Suprapubic skin (tissue), 4 donors: ENCODE results near the gene ENTPD5. TPM values are rescaled to one million over a fixed set of nuclear protein-coding genes. Genes with fewer than 3 reads are reported as not detected.

Experiments used
- DNase-seq, 2 donors: peaks; one replicate each; pipeline ENCODE4 v3.0.0-alpha.2; 2019; ENCODE audit warnings: low spot score in 2 of 2
- H3K27ac ChIP-seq: fragments of 200-600 bp; sonication (generic); one replicate; pipeline ENCODE4 v1.5.1; 2019
- H3K27me3 ChIP-seq: fragments of 200-600 bp; sonication (generic); one replicate; pipeline ENCODE4 v1.5.1; 2019
- H3K36me3 ChIP-seq: fragments of 200-600 bp; sonication (generic); one replicate; pipeline ENCODE4 v1.5.1; 2019
- H3K4me1 ChIP-seq: fragments of 200-600 bp; sonication (generic); one replicate; pipeline ENCODE4 v1.5.1; 2019
- H3K4me3 ChIP-seq: fragments of 200-600 bp; sonication (generic); one replicate; pipeline ENCODE4 v1.5.1; 2019; ENCODE audit warnings: mild to moderate bottlenecking
- H3K9me3 ChIP-seq: fragments of 200-600 bp; sonication (generic); one replicate; pipeline ENCODE4 v1.5.1; 2019
- CTCF ChIP-seq, 2 donors: fragments of 200-600 bp in 1 of 2; fragments of 450-650 bp in 1 of 2; sonication (generic) in 1 of 2; IDR thresholded peaks; one replicate each; pipeline ENCODE4 v1.5.1; 2016 to 2019; ENCODE audit warnings: antibody characterized with exemption in 2 of 2, mild to moderate bottlenecking in 1 of 2, moderate library complexity in 1 of 2
- EP300 ChIP-seq: sonication (generic); formaldehyde crosslinking; IDR thresholded peaks from one replicate; pipeline ENCODE4 v1.6.1; 2017; ENCODE audit warnings: antibody characterized with exemption
- POLR2A ChIP-seq, 2 donors: fragments of 450-650 bp; IDR thresholded peaks; one replicate each; pipeline ENCODE4 v1.6.1; 2017; ENCODE audit warnings: antibody characterized with exemption in 2 of 2, mild to moderate bottlenecking in 2 of 2, moderate library complexity in 2 of 2
- POLR2AphosphoS5 ChIP-seq, 3 donors: sonication (generic); formaldehyde crosslinking; IDR thresholded peaks; one replicate each; pipeline ENCODE4 v1.6.1; 2017; ENCODE audit warnings: antibody characterized with exemption in 3 of 3
- WGBS: methylation state at CpG from one replicate; pipeline ENCODE4 v1.1.5; 2018; 5-methylcytosine and 5-hydroxymethylcytosine counted together
- total RNA-seq, 4 donors: library from RNA; depleted of rRNA; stranded (reverse); fragments of >200 nt; gene quantifications; one replicate each; pipeline ENCODE4 v1.1.0, GENCODE V29; 2016

Gene ENTPD5
- total RNA-seq, 4 donors from 2014 or later, result 9.2 to 18.4 (median 11.6) TPM

- Histone ChIP-seq H3K36me3 (peaks cover 28% of the 10 kb centered on the region), H3K9me3 (no peaks in the 10 kb centered on the region), H3K4me3 (no peak overlapping the region), H3K4me1 (no peaks in the 10 kb centered on the region), H3K27me3 (no peaks in the 10 kb centered on the region), H3K27ac (no peak overlapping the region)
- DNase-seq, result no peak
- WGBS, result 86% methylated on average over 4 of the region's 4 CpGs
- no peak for TF ChIP-seq POLR2A (IDR thresholded peaks at IDR 0.05)
- no peak for TF ChIP-seq POLR2AphosphoS5 (IDR thresholded peaks at IDR 0.05)
- TF ChIP-seq CTCF (IDR thresholded peaks at IDR 0.05), result no peak
- no peak for TF ChIP-seq EP300
Observed at GRCh38 chr14:73977896-73978295, 41.2 kb downstream of the ENTPD5 start.

DNA sequence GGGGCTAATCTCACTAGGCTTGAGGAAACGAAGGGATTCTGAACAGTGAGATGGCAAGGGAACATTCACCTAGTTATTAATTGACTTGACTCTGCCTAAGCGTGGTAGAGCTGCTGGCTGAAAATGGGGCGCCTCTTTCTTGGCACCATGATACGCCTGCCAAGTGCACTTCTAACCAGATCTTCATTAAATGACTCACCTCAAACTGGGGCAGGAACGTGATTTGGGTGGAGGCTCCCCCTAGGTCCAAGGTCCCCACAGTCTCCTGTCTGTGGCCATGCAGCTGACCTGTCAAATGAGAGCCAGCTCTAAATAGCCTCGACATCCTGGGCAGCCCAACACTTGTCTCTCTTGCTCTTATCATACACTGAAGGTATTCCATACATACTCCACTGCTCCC is 43.0 kb downstream of the ENTPD5 start:
- Histone ChIP-seq H3K4me3 (no peak overlapping the region), H3K36me3 (peaks cover 32% of the 10 kb centered on the region), H3K9me3 (no peaks in the 10 kb centered on the region), H3K27me3 (no peaks in the 10 kb centered on the region), H3K4me1 (no peaks in the 10 kb centered on the region), H3K27ac (no peak overlapping the region)
- no peak for TF ChIP-seq POLR2AphosphoS5 (IDR thresholded peaks at IDR 0.05)
- TF ChIP-seq CTCF (IDR thresholded peaks at IDR 0.05), result no peak
- no peak for TF ChIP-seq POLR2A (IDR thresholded peaks at IDR 0.05)
- 72% methylated on average over 6 of the region's 6 CpGs for WGBS
- no peak for DNase-seq

DNA sequence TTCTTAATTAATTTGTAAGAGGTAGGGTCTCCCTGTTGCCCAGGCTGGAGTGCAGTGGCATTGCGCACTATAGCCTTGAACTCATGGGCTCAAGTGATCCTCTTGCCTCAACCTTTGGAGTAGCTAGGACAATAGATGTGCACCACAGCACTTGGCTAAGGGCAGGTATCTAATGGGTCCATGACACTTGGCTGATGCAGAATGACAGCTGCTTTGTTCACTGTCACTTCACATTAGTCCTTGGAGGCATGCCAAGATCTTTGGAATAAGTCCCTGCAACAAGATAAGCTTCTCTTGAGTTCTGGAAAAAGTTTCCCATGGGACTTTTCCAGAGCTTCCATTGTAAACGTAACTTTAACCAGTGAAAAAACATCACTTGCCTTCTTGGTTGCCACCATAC is 45.6 kb downstream of the ENTPD5 start:
- TF ChIP-seq CTCF (IDR thresholded peaks at IDR 0.05) (no peak), EP300 (no peak), POLR2A (IDR thresholded peaks at IDR 0.05) (no peak), POLR2AphosphoS5 (IDR thresholded peaks at IDR 0.05) (no peak)
- Histone ChIP-seq H3K4me1 (no peaks in the 10 kb centered on the region), H3K36me3 (peaks cover 58% of the 10 kb centered on the region), H3K4me3 (no peak overlapping the region), H3K27ac (no peak overlapping the region), H3K27me3 (no peaks in the 10 kb centered on the region), H3K9me3 (no peaks in the 10 kb centered on the region)
- no peak for DNase-seq
- 88% methylated on average over 2 of the region's 2 CpGs for WGBS

DNA sequence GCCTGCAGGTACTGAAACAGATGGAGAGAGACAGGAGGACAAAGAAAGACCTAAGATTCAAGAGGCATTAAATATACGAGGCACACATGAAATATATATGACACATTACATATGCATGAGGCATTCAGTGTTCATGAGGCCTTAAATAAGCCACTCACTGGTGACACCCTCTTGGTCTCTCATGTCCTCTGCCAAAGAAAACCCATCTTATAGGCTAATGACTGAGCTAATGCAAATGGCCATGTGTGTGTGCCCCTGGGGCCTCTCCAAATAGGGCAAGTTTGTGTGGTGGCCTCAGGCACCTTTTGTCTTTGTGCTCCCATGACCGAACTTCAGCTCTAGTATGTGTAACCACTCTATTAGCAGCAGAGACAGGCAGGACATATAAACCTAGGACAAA is 50.2 kb downstream of the ENTPD5 start:
- no peak overlapping the region for H3K4me3 ChIP-seq
- no peak overlapping the region for H3K27ac ChIP-seq
- 77% methylated on average over 2 of the region's 2 CpGs for WGBS
- no peak for DNase-seq
- TF ChIP-seq EP300 (no peak), CTCF (IDR thresholded peaks at IDR 0.05) (no peak), POLR2A (IDR thresholded peaks at IDR 0.05) (no peak), POLR2AphosphoS5 (IDR thresholded peaks at IDR 0.05) (no peak)
- H3K36me3 ChIP-seq, result peaks cover 70% of the 10 kb centered on the region
- H3K9me3 ChIP-seq, result no peaks in the 10 kb centered on the region
- H3K4me1 ChIP-seq, result no peaks in the 10 kb centered on the region
- H3K27me3 ChIP-seq, result no peaks in the 10 kb centered on the region

DNA sequence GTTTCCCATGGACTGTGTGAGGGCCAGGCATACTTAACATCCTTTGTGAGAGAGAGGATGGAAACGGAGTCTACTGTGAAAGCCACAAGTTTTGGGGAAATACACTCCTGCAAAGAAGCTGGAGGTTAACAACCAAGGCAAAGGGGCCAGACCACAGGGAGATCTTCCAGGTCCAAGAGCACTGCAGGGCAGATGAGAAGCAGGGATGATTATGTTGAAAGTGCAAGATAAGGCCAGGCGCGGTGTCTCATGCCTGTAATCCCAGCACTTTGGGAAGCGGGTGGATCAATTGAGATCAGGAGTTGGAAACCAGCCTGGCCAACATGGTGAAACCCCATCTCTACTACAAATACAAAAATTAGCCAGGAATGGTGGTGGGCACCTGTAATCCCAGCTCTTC is 53.9 kb downstream of the ENTPD5 start:
- no peak for DNase-seq
- H3K27me3 ChIP-seq, result no peaks in the 10 kb centered on the region
- TF ChIP-seq EP300 (no peak), POLR2AphosphoS5 (IDR thresholded peaks at IDR 0.05) (no peak), POLR2A (IDR thresholded peaks at IDR 0.05) (no peak), CTCF (IDR thresholded peaks at IDR 0.05) (no peak)
- no peaks in the 10 kb centered on the region for H3K9me3 ChIP-seq
- H3K36me3 ChIP-seq, result peaks cover 77% of the 10 kb centered on the region
- no peaks in the 10 kb centered on the region for H3K4me1 ChIP-seq
- H3K4me3 ChIP-seq, result no peak overlapping the region
- no peak overlapping the region for H3K27ac ChIP-seq
- WGBS, result 92% methylated on average over 4 of the region's 4 CpGs
